Endodermal cell (in vitro differentiated cells): ENCODE results near the gene GCSAM. TPM values are rescaled to one million over a fixed set of nuclear protein-coding genes. Genes with fewer than 3 reads are reported as not detected.

Experiments used
- DNase-seq: peaks from one replicate; pipeline ENCODE4 v3.0.0-alpha.2; 2017
- H3K27ac ChIP-seq: 2 replicates; pipeline ENCODE4 v1.5.1; 2013; ENCODE audit warnings: mild to moderate bottlenecking, low read depth, low read length, moderate library complexity
- H3K27me3 ChIP-seq: 2 replicates; pipeline ENCODE4 v1.6.1; 2013; ENCODE audit warnings: mild to moderate bottlenecking, low read length, moderate library complexity; ENCODE audit not compliant: insufficient read depth, control insufficient read depth, poor library complexity, severe bottlenecking
- H3K36me3 ChIP-seq: 2 replicates; pipeline ENCODE4 v1.7.0; 2013; ENCODE audit warnings: mild to moderate bottlenecking, low read length, moderate library complexity; ENCODE audit not compliant: control insufficient read depth, insufficient read depth
- H3K4me1 ChIP-seq: one replicate; pipeline ENCODE4 v1.7.0; 2013; ENCODE audit warnings: low read length; ENCODE audit not compliant: control insufficient read depth, insufficient read depth
- H3K4me3 ChIP-seq: 2 replicates; pipeline ENCODE4 v1.5.1; 2013; ENCODE audit warnings: mild to moderate bottlenecking, low read length, moderate library complexity
- H3K9ac ChIP-seq: 2 replicates; pipeline ENCODE4 v1.6.1; 2013; ENCODE audit warnings: mild to moderate bottlenecking, low read length, moderate library complexity; ENCODE audit not compliant: poor library complexity, severe bottlenecking; ENCODE audit errors: extremely low read depth
- H3K9me3 ChIP-seq: 2 replicates; pipeline ENCODE4 v1.6.1; 2013; ENCODE audit warnings: mild to moderate bottlenecking, low read length, moderate library complexity; ENCODE audit not compliant: control insufficient read depth
- H3K27ac Mint-ChIP-seq: 2 replicates; pipeline ENCODE4 v1.8.0; 2020; ENCODE audit warnings: mixed read lengths
- H3K27me3 Mint-ChIP-seq: 2 replicates; pipeline ENCODE4 v1.8.0; 2021; ENCODE audit warnings: mild to moderate bottlenecking, mixed read lengths; ENCODE audit not compliant: insufficient read depth
- H3K36me3 Mint-ChIP-seq: 2 replicates; pipeline ENCODE4 v1.8.0; 2020; ENCODE audit warnings: low read depth, mixed read lengths
- H3K4me1 Mint-ChIP-seq: 2 replicates; pipeline ENCODE4 v1.8.0; 2020; ENCODE audit warnings: mixed read lengths
- H3K4me3 Mint-ChIP-seq: 2 replicates; pipeline ENCODE4 v1.8.0; 2020; ENCODE audit warnings: mild to moderate bottlenecking, moderate library complexity, mixed read lengths
- H3K9me3 Mint-ChIP-seq: 2 replicates; pipeline ENCODE4 v1.8.0; 2020; ENCODE audit warnings: mild to moderate bottlenecking, mixed read lengths
- WGBS, 2 experiments: methylation state at CpG; one replicate each; pipeline versions ENCODE4 v1.1.5 to v1.1.7; 2013; ENCODE audit warnings: missing lambda C conversion rate in 2 of 2, mixed read lengths in 1 of 2; ENCODE audit not compliant: insufficient coverage in 1 of 2, insufficient read length in 1 of 2; 5-methylcytosine and 5-hydroxymethylcytosine counted together
- total RNA-seq, 2 donors: library from RNA; stranded (reverse); fragmentation: NEBNext Ultra II Directional in 1 of 2; extraction: Animal tissue kit (Norgen Biotek cat#: 25700) in 1 of 2; gene quantifications; 2 replicates in 1 of 2; 3 replicates in 1 of 2; pipeline ENCODE4 v1.2.1, GENCODE V29; 2021
- TF ChIP-seq, protein P1 (sequence below): fragments of 200-600 bp; sonication (generic); conservative IDR thresholded peaks from 2 replicates; pipeline ENCODE4 v1.5.0; 2021; ENCODE audit warnings: antibody characterized with exemption, mild to moderate bottlenecking

Gene GCSAM
- total RNA-seq, 2 donors from 2014 or later, result not detected

- WGBS, 2 experiments, result 95 to 96% methylated on average over 2 of the region's 2 CpGs
- H3K9me3 Mint-ChIP-seq, result no peaks in the 10 kb centered on the region
- H3K27ac Mint-ChIP-seq, result no peak overlapping the region
Observed at GRCh38 chr3:112101916-112102315, 31.1 kb downstream of the GCSAM start.

GRCh38 chr3:112097378-112097777, 35.7 kb downstream of the GCSAM start:
- Histone ChIP-seq H3K9ac (no peak overlapping the region), H3K4me1 (no peaks in the 10 kb centered on the region), H3K36me3 (peaks cover 5% of the 10 kb centered on the region), H3K4me3 (no peak overlapping the region), H3K9me3 (no peaks in the 10 kb centered on the region), H3K27ac (no peak overlapping the region), H3K27me3 (no peaks in the 10 kb centered on the region)
- no peaks in the 10 kb centered on the region for H3K9me3 Mint-ChIP-seq
- no peak overlapping the region for H3K4me3 Mint-ChIP-seq
- peaks cover 7% of the 10 kb centered on the region for H3K36me3 Mint-ChIP-seq
- H3K27me3 Mint-ChIP-seq, result no peaks in the 10 kb centered on the region
- TF ChIP-seq, protein P1, sequence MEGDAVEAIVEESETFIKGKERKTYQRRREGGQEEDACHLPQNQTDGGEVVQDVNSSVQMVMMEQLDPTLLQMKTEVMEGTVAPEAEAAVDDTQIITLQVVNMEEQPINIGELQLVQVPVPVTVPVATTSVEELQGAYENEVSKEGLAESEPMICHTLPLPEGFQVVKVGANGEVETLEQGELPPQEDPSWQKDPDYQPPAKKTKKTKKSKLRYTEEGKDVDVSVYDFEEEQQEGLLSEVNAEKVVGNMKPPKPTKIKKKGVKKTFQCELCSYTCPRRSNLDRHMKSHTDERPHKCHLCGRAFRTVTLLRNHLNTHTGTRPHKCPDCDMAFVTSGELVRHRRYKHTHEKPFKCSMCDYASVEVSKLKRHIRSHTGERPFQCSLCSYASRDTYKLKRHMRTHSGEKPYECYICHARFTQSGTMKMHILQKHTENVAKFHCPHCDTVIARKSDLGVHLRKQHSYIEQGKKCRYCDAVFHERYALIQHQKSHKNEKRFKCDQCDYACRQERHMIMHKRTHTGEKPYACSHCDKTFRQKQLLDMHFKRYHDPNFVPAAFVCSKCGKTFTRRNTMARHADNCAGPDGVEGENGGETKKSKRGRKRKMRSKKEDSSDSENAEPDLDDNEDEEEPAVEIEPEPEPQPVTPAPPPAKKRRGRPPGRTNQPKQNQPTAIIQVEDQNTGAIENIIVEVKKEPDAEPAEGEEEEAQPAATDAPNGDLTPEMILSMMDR, result no peak
- no peak overlapping the region for H3K27ac Mint-ChIP-seq
- DNase-seq, result no peak
- 87 to 92% methylated on average over 4 of the region's 4 CpGs for WGBS, 2 experiments
- peaks cover 14% of the 10 kb centered on the region for H3K4me1 Mint-ChIP-seq

More at GRCh38 chr3:112101916-112102315, 31.1 kb downstream of the GCSAM start:
- Histone ChIP-seq H3K27ac (no peak overlapping the region), H3K9me3 (no peaks in the 10 kb centered on the region), H3K36me3 (peaks cover 19% of the 10 kb centered on the region), H3K4me3 (no peak overlapping the region), H3K4me1 (no peaks in the 10 kb centered on the region), H3K27me3 (no peaks in the 10 kb centered on the region), H3K9ac (no peak overlapping the region)
- no peaks in the 10 kb centered on the region for H3K4me1 Mint-ChIP-seq
- TF ChIP-seq, protein P1, result no peak
- H3K36me3 Mint-ChIP-seq, result peaks cover 5% of the 10 kb centered on the region
- no peak for DNase-seq
- no peaks in the 10 kb centered on the region for H3K27me3 Mint-ChIP-seq
- H3K4me3 Mint-ChIP-seq, result no peak overlapping the region

- H3K27me3 ChIP-seq, result no peaks in the 10 kb centered on the region
- H3K36me3 Mint-ChIP-seq, result peaks cover 7% of the 10 kb centered on the region
- peaks cover 2% of the 10 kb centered on the region for H3K4me1 ChIP-seq
- H3K9ac ChIP-seq, result no peak overlapping the region
- TF ChIP-seq, protein P1, result no peak
- peaks cover 5% of the 10 kb centered on the region for H3K36me3 ChIP-seq
- H3K4me3 Mint-ChIP-seq, result no peak overlapping the region
- no peak overlapping the region for H3K27ac Mint-ChIP-seq
- no peaks in the 10 kb centered on the region for H3K27me3 Mint-ChIP-seq
- H3K9me3 ChIP-seq, result no peaks in the 10 kb centered on the region
- H3K27ac ChIP-seq, result no peak overlapping the region
- H3K4me3 ChIP-seq, result no peak overlapping the region
- DNase-seq, result no peak
- 86 to 93% methylated on average over 1 to 2 of the region's 2 CpGs for WGBS, 2 experiments
- H3K9me3 Mint-ChIP-seq, result no peaks in the 10 kb centered on the region
- H3K4me1 Mint-ChIP-seq, result peaks cover 16% of the 10 kb centered on the region
Observed at GRCh38 chr3:112096176-112096575, 36.9 kb downstream of the GCSAM start.
